ENCODE results near the gene MSH3.

DNA sequence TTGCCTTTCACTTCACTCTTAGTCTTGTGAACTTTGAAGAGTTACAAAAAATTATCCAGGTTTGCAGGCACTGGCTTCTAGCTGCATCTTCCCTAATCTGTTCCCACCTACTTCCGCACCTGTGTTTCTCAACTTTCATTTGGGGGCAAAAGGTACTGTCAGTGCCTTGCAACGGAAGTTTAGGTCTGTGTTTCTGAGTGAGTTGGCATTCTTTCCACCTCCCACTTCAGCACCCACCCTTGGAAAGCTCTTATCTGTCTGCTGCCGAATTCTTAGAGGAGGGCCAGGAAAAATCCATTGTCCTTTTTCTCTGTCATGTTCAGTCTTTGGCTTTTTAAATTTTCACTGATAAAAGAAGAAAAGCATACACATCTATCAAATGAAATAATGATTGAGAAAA, 216.0 kb downstream of the MSH3 start:
- TF ChIP-seq RARB (CRISPR knock-in tag; IDR thresholded peaks at IDR 0.05) (no peak), ZNF70 (CRISPR knock-in tag; IDR thresholded peaks at IDR 0.05) (no peak), POU6F1 (CRISPR knock-in tag; IDR thresholded peaks at IDR 0.05; ENCODE audit: borderline replicate concordance, low read depth) (no peak), ZFP30 (CRISPR knock-in tag; IDR thresholded peaks at IDR 0.05) (no peak), TCF4 (CRISPR knock-in tag; IDR thresholded peaks at IDR 0.05; ENCODE audit: borderline replicate concordance) (no peak), TOX (CRISPR knock-in tag; IDR thresholded peaks at IDR 0.05; ENCODE audit: borderline replicate concordance) (no peak)
- TF ChIP-seq, protein P1, sequence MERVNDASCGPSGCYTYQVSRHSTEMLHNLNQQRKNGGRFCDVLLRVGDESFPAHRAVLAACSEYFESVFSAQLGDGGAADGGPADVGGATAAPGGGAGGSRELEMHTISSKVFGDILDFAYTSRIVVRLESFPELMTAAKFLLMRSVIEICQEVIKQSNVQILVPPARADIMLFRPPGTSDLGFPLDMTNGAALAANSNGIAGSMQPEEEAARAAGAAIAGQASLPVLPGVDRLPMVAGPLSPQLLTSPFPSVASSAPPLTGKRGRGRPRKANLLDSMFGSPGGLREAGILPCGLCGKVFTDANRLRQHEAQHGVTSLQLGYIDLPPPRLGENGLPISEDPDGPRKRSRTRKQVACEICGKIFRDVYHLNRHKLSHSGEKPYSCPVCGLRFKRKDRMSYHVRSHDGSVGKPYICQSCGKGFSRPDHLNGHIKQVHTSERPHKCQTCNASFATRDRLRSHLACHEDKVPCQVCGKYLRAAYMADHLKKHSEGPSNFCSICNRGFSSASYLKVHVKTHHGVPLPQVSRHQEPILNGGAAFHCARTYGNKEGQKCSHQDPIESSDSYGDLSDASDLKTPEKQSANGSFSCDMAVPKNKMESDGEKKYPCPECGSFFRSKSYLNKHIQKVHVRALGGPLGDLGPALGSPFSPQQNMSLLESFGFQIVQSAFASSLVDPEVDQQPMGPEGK (CRISPR knock-in tag; IDR thresholded peaks at IDR 0.05; ENCODE audit: borderline replicate concordance) = no peak
- TF ChIP-seq, protein P2, sequence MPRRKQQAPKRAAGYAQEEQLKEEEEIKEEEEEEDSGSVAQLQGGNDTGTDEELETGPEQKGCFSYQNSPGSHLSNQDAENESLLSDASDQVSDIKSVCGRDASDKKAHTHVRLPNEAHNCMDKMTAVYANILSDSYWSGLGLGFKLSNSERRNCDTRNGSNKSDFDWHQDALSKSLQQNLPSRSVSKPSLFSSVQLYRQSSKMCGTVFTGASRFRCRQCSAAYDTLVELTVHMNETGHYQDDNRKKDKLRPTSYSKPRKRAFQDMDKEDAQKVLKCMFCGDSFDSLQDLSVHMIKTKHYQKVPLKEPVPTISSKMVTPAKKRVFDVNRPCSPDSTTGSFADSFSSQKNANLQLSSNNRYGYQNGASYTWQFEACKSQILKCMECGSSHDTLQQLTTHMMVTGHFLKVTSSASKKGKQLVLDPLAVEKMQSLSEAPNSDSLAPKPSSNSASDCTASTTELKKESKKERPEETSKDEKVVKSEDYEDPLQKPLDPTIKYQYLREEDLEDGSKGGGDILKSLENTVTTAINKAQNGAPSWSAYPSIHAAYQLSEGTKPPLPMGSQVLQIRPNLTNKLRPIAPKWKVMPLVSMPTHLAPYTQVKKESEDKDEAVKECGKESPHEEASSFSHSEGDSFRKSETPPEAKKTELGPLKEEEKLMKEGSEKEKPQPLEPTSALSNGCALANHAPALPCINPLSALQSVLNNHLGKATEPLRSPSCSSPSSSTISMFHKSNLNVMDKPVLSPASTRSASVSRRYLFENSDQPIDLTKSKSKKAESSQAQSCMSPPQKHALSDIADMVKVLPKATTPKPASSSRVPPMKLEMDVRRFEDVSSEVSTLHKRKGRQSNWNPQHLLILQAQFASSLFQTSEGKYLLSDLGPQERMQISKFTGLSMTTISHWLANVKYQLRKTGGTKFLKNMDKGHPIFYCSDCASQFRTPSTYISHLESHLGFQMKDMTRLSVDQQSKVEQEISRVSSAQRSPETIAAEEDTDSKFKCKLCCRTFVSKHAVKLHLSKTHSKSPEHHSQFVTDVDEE (CRISPR knock-in tag; IDR thresholded peaks at IDR 0.05) = no peak

All from SK-N-SH treated with all-trans-retinoic acid at 6 μM for 48 hours (cell line).